A673 (cell line): ENCODE measurements around the gene PARP9.

Experiments
- EZH2 ChIP-seq: fragments of 200-600 bp; sonication (generic); IDR thresholded peaks from 2 replicates; pipeline ENCODE4 v1.6.1; 2017; ENCODE audit warnings: borderline replicate concordance, low read depth, mild to moderate bottlenecking, mixed read lengths, antibody characterized with exemption, low read length; ENCODE audit not compliant: poor library complexity, severe bottlenecking
- TF ChIP-seq, protein P1 (sequence below): fragments of 300-800, 200-600 bp; sonication (generic); conservative IDR thresholded peaks from 2 replicates; pipeline ENCODE4 v1.5.1; 2017; ENCODE audit warnings: low read depth, mild to moderate bottlenecking, antibody characterized with exemption, low read length, moderate library complexity, mixed read lengths

DNA sequence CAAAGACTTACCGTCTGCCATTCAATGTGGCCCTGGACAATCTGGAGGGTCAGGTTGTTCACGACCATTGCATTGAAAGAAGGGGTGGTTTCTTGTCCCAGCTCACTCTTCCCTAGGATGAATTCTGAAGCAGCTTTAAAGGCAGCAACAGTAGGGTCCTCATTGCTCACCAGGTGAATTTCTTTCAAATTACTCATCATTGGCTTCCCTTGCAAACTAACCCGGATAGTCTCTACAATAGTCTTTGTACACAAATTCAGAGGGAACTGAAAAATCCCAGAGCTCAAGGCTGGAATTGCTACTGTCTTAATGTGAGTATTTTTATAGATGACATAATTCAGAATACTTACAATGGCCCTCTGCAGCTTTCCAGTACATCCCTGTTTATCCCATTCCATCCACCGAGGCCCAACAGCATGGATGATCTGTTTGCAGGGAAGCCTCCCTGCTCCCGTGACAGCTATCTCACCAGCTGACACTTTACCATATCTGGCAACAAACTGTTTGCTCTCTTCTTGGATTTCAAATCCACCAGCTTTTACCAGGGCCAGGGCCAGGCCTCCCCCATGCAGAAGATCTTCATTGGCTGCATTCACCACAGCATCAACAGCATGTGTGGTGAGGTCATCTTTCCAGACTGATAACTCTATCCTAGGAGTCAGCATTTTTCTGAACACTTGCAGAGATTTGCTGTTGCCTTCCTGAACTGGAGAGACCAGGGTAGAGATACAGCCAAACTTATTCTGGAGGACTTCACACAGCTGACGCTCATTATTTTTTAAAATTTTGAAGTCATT, 8.6 kb downstream of the PARP9 start:
- TF ChIP-seq, protein P1, sequence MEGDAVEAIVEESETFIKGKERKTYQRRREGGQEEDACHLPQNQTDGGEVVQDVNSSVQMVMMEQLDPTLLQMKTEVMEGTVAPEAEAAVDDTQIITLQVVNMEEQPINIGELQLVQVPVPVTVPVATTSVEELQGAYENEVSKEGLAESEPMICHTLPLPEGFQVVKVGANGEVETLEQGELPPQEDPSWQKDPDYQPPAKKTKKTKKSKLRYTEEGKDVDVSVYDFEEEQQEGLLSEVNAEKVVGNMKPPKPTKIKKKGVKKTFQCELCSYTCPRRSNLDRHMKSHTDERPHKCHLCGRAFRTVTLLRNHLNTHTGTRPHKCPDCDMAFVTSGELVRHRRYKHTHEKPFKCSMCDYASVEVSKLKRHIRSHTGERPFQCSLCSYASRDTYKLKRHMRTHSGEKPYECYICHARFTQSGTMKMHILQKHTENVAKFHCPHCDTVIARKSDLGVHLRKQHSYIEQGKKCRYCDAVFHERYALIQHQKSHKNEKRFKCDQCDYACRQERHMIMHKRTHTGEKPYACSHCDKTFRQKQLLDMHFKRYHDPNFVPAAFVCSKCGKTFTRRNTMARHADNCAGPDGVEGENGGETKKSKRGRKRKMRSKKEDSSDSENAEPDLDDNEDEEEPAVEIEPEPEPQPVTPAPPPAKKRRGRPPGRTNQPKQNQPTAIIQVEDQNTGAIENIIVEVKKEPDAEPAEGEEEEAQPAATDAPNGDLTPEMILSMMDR: no peak
- TF ChIP-seq EZH2: no peak
